Skeletal muscle satellite cell (primary cell): Measurements from ENCODE around the gene UBE3C. TPM values are rescaled to one million over a fixed set of nuclear protein-coding genes. Genes with fewer than 3 reads are reported as not detected.
"Not testable (repeated sequence)": the region's sequence is repeated elsewhere in the genome, so short reads cannot be mapped to it uniquely, and the experiment has no call there.

Source experiments
- H3K27me3 ChIP-seq: 2 replicates; pipeline ENCODE4 v1.7.0; 2013; ENCODE audit warnings: low read length; ENCODE audit not compliant: control insufficient read depth, insufficient read depth
- H3K36me3 ChIP-seq: 2 replicates; pipeline ENCODE4 v1.7.0; 2013; ENCODE audit warnings: mild to moderate bottlenecking, control low read depth, low read length; ENCODE audit not compliant: insufficient read depth
- H3K4me1 ChIP-seq: 2 replicates; pipeline ENCODE4 v1.7.0; 2013; ENCODE audit warnings: low read length; ENCODE audit not compliant: control insufficient read depth, insufficient read depth
- H3K4me2 ChIP-seq: 2 replicates; pipeline ENCODE4 v1.7.0; 2013; ENCODE audit warnings: mild to moderate bottlenecking, low read length
- H3K4me3 ChIP-seq: 2 replicates; pipeline ENCODE4 v1.7.0; 2013; ENCODE audit warnings: low read length
- H3K9ac ChIP-seq: 2 replicates; pipeline ENCODE4 v1.7.0; 2013; ENCODE audit warnings: mild to moderate bottlenecking, low read depth, low read length, moderate library complexity
- H3K9me3 ChIP-seq: replicated peaks from 2 replicates; pipeline ENCODE4 v1.7.0; 2013; ENCODE audit warnings: mild to moderate bottlenecking, control low read depth, low read length
- total RNA-seq: library from RNA; depleted of rRNA; stranded (reverse); fragments of >200 nt; gene quantifications from 2 replicates; pipeline ENCODE4 v1.2.3, GENCODE V29; 2012; rRNA removed

Gene UBE3C
- total RNA-seq, result 80.2 and 82.6 TPM in 2 replicates

GRCh38 chr7:157138424-157139110 is at the start of gene UBE3C:
Gene UBE3C, plus strand, starts transcription at chr7:157138926. Its CDS starts 347 bp downstream, at chr7:157139273.
- H3K36me3 ChIP-seq, result peaks cover 21% of the 10 kb centered on the region

DNA sequence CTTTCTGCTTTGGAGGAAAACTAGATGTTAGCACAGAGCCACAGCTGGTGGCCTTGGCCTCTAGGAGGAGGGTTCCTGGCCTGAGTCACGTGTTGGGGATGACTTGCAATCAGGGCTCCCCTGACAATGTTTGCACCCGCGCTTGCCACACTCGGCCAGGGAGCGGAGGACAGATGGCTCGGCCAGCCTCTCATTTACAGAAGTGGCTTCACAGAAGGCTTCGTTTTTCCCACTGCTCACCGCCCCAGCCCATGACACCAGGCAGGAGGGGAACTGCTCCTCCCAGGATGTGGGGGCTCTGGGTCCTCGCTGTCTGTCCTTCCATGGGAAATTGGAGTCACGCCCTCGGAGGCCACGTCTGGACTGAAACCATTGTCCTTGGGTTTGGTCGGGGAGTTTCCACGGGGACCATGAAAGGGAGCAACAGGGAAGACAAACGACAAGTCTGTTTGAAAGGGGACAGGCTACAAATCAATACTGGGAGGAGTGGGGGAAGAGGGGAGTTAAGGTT is 49.6 kb upstream of the UBE3C start:
- no peaks in the 10 kb centered on the region for H3K36me3 ChIP-seq
- H3K27me3 ChIP-seq, result peaks cover 14% of the 10 kb centered on the region
- H3K9ac ChIP-seq, result no peak overlapping the region

More at GRCh38 chr7:157138424-157139110, at the start of gene UBE3C:
- peak within 1 kb of the TSS; percentile 93 for H3K9ac ChIP-seq
- H3K4me2 ChIP-seq, result peak within 1 kb of the TSS; percentile 92
- no peaks in the 10 kb centered on the region for H3K27me3 ChIP-seq
- peak within 1 kb of the TSS; percentile 91 for H3K4me3 ChIP-seq
- H3K4me1 ChIP-seq, result peaks cover 22% of the 10 kb centered on the region
- no peaks in the 10 kb centered on the region for H3K9me3 ChIP-seq

DNA sequence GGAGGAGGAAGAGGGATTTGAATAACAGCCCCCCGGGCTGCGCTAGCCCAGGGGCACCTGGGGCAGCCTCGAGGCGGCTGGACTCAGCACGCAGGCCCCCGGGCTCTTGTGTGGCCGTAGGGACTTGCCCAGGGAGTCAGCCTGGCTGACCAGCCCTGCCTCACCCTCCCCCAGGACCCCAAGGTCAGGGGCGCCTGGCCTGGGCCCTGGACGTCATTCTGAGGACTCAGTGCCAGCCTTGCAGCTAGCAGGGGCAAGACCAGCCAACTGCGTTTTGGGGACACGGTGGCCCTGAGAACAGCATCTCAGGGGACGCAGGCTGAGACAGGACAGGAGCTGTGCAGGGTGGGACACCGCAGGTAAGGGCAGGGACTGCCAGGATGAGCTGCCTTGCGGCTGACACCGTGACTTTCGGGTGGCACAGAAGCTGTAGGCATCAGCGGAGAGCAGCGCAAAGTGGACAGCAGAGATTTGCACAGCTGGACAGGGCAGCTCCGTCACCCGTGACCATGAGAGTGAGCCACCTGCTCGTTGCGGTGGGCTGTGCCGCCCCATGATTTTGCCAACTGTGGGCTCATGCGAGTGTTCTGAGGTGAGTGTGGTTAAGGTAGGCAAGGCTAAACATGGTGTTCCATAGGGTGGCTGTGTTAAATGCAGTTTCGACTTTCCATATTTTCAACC is 48.1 kb upstream of the UBE3C start:
- no peaks in the 10 kb centered on the region for H3K9me3 ChIP-seq
- no peak overlapping the region for H3K4me3 ChIP-seq
- H3K4me1 ChIP-seq, result no peaks in the 10 kb centered on the region

More for the DNA sequence above, 49.6 kb upstream of the UBE3C start:
- no peaks in the 10 kb centered on the region for H3K9me3 ChIP-seq
- H3K4me3 ChIP-seq, result no peak overlapping the region
- H3K4me1 ChIP-seq, result no peaks in the 10 kb centered on the region
- no peak overlapping the region for H3K4me2 ChIP-seq

DNA sequence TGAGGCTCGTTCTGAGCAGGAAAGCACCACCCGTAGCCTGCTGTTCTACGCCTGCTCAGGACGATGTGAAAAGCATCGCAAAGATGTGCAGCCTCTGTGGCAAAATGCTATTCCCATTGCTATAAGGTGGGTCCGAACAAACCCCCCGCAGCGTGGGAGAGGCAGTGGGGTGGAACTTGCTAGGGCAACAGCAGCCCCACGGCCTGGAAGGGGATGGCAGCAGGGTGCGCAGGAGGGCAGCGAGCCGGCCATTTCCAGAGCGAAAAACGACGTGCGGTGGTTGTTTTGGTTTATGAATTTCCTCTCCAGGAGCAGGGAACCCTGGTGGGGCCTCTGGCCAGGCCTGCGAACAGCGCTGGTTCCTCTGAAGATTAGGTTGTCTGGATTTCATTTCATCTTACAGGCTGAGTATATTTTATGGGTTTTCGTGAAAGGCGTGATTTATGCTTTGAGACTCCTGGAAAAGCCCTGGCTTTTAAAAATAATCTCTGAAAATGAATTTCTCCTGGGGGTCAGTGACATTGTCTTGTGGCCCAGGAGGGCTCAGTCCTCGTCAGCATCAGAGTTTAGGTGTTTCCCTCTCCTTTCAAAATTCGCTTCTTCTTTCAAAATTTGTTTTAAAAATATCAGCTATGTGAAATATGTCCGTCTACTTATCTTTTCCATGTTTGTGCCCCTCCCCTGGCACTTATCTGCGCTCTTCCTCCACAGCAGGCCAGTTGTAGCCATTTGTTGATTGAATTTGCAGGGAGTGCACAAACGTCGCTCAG is 42.3 kb upstream of the UBE3C start:
- Histone ChIP-seq H3K36me3 (no peaks in the 10 kb centered on the region), H3K27me3 (peaks cover 9% of the 10 kb centered on the region), H3K9ac (no peak overlapping the region), H3K4me3 (no peak overlapping the region), H3K9me3 (no peaks in the 10 kb centered on the region), H3K4me2 (no peak overlapping the region), H3K4me1 (no peaks in the 10 kb centered on the region)

More for the DNA sequence above, 48.1 kb upstream of the UBE3C start:
- Histone ChIP-seq H3K4me2 (no peak overlapping the region), H3K27me3 (peaks cover 14% of the 10 kb centered on the region), H3K9ac (no peak overlapping the region), H3K36me3 (no peaks in the 10 kb centered on the region)

DNA sequence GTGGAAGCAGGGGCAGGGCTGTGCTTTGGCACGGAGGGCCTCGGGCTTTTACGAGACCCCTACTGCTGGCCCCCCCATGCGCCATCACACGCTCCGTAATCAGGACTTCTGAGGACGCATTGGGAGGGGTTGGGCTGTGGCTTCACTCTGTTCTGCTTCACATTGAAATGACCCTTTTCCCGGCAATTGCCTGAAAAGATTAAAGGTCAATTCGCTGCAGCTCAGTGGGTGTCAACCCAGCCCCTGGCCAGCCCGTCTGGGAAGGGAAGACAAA is 41.7 kb upstream of the UBE3C start:
- no peak overlapping the region for H3K9ac ChIP-seq
- H3K9me3 ChIP-seq, result no peaks in the 10 kb centered on the region
- H3K36me3 ChIP-seq, result no peaks in the 10 kb centered on the region
- H3K4me1 ChIP-seq, result no peaks in the 10 kb centered on the region
- H3K27me3 ChIP-seq, result peaks cover 9% of the 10 kb centered on the region
- H3K4me2 ChIP-seq, result no peak overlapping the region
- H3K4me3 ChIP-seq, result no peak overlapping the region

GRCh38 chr7:157097569-157097968 is 41.2 kb upstream of the UBE3C start:
- Histone ChIP-seq H3K4me1 (no peaks in the 10 kb centered on the region), H3K36me3 (no peaks in the 10 kb centered on the region), H3K4me2 (no peak overlapping the region), H3K9me3 (no peaks in the 10 kb centered on the region), H3K4me3 (no peak overlapping the region), H3K27me3 (peaks cover 9% of the 10 kb centered on the region), H3K9ac (no peak overlapping the region)

- H3K4me2 ChIP-seq, H3K4me1 ChIP-seq, H3K4me3 ChIP-seq, H3K27me3 ChIP-seq, H3K36me3 ChIP-seq, H3K9ac ChIP-seq, H3K9me3 ChIP-seq: not testable (repeated sequence)
Observed at GRCh38 chr7:157100005-157100404, 38.7 kb upstream of the UBE3C start.

DNA sequence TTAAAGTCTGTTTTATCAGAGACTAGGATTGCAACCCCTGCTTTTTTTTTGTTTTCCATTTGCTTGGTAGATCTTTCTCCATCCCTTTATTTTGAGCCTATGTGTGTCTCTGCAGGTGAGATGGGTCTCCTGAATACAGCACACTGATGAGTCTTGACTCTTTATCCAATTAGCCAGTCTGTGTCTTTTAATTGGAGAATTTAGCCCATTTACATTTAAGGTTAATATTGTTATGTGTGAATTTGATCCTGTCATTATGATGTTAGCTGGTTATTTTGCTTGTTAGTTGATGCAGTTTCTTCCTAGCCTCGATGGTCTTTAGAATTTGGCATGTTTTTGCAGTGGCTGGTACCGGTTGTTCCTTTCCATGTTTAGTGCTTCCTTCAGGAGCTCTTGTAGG is 35.1 kb upstream of the UBE3C start:
- not testable (repeated sequence) for H3K36me3 ChIP-seq, H3K4me3 ChIP-seq, H3K4me1 ChIP-seq, H3K9ac ChIP-seq, H3K9me3 ChIP-seq, H3K4me2 ChIP-seq, H3K27me3 ChIP-seq

DNA sequence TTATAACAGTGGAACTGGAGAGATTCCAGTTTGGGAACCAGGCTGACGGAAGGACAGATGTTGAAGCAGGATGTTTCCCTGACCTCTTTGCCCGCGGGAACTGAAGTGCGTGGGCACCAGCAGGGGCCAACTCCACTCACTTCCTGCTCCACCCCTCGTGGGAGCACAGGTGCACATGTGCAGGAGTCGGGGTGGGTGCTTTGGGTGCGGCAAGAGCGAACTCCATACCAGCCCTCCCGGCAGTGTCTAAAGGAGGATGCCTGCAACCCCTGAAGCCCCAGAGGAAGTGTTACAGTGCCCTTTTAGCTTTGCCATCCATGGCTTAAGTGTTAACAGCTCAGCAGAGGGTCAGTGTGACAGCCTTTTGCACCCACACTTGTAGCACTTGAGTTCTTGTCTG is 27.4 kb upstream of the UBE3C start:
- Histone ChIP-seq H3K4me3 (no peak overlapping the region), H3K36me3 (no peaks in the 10 kb centered on the region), H3K9ac (no peak overlapping the region), H3K4me2 (no peak overlapping the region), H3K9me3 (no peaks in the 10 kb centered on the region), H3K27me3 (no peaks in the 10 kb centered on the region), H3K4me1 (no peaks in the 10 kb centered on the region)

- Histone ChIP-seq H3K27me3 (no peaks in the 10 kb centered on the region), H3K4me3 (no peak overlapping the region), H3K36me3 (no peaks in the 10 kb centered on the region), H3K9ac (no peak overlapping the region), H3K4me2 (no peak overlapping the region), H3K9me3 (no peaks in the 10 kb centered on the region), H3K4me1 (no peaks in the 10 kb centered on the region)
Observed at GRCh38 chr7:157112706-157113105, 26.0 kb upstream of the UBE3C start.

- Histone ChIP-seq H3K27me3 (no peaks in the 10 kb centered on the region), H3K4me2 (no peak overlapping the region), H3K9ac (no peak overlapping the region), H3K9me3 (no peaks in the 10 kb centered on the region), H3K36me3 (no peaks in the 10 kb centered on the region), H3K4me3 (no peak overlapping the region), H3K4me1 (no peaks in the 10 kb centered on the region)
Observed at GRCh38 chr7:157113607-157114006, 25.1 kb upstream of the UBE3C start.
